T-helper 1 cell (primary cell): Measurements from ENCODE around the gene RBBP8.

ENCODE experiments used
- DNase-seq, 5 donors: peaks; one replicate each; pipeline ENCODE4 v3.0.0-alpha.2; 2012 to 2020

The RBBP8 gene

DNA sequence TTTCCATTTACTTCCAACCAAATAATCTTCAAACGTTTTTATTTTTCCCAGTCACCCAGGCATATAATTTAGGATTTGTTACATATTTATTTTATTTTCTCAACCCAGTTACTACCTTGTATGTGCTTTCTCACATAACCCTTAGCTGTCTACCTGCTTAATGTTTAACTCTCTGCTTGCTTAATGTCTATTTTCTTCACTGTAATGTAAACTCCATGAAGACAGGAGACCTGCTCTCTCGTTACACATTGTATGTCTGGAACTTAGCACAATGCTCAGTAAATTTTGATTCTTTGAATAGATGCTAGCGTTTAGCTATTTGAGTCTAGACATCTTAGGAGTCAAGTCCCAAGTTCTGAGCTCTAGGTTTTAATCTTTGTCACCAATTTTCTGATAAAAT is 70.2 kb downstream of the RBBP8 start:
- DNase-seq = no peak

DNA sequence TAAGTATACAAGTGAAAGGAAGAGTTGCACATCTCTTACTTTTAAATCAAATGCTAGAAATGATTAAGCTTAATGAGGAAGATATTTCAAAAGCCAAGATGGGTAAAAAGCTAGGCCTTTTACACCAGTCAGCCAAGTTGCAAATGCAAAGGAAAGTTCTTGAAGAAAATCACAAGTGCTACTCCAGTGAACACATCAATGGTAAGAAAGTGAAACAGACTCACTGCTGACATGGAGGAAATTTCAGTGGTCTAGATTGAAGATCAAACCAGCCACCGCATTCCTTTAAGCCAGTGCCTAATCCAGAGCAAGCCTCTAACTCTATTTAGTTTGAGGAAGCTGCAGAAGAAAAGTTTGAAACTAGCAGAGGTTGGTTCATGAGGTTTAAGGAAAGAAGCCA is 79.1 kb downstream of the RBBP8 start:
- DNase-seq = no peak

DNA sequence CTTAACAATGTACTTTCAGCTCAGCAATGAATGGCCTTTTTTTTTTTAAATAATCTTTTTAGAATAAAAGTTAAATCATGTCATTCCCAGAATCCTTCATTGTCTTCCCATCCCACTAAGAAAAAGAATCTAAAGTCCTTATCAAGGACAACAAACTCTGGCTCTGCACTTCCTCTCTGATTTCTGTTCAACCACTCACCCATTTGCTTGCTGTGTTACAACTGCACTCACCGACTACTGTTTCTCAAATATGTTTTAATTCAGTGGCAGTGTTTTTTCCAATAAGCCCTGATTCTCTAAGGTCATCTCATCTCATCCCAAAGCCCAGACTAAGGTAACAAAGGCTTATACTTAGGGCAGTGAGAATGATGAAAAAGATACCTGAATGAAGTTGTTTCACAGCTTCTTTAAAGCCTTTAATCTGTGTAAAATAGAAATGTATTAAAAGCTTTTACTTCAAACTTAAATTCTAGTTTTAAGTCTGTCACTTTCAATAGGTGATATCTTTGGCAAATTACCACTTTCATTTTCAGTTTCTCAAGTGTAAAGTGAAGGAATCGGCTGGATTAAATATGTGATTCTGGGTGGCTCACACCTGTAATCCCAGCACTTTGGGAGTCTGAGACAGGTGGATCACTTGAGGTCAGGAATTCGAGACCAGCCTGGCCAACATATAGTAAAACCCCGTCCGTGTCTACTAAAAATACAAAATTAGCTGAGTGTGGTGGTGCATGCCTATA is 87.6 kb downstream of the RBBP8 start:
- DNase-seq = peak in 1 of 5 donors; percentile 4

DNA sequence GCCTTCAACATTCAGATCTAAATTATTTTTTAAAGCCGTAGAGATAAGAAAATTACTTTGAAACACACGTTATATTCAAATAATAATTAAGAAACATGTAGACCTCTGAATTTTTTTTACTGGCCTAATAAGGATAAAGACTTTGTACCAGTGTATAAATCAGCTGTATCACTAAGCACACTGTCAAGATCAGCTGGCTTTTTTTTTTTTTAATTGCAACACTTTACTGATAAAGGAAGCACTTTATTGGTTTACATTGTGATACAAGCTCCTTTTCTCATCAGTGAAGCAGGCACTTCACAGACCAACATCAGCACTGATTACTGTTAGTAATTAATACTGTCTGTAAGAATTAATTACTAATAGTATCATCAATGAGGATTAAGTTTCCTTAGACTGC is 88.5 kb downstream of the RBBP8 start:
- DNase-seq = no peak

DNA sequence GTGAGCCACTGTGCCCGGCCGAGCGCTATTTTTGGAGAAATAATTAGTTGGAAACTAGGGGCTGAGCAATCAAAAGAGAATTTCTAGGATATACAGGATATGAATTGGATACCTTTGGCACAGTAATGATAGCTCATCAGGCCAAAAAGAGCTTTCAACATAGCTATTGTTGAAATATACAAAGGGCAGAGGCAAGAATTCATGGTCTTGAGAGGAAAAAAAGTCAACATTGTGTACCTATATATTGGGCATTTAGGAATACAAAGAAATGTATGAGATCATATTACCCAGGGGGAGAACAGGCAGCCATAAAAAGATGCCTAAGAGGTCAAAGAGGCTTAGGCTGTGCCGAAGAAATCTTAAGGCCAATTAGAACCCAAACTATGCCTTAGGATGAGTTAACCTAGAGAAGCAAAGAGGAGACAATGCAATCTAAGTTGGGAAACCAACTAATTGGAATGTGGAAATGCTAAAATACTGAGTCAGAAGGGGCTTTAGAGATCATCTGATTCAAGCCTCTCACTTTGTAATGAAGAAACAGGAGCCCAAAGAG is 99.0 kb downstream of the RBBP8 start:
- DNase-seq = no peak

DNA sequence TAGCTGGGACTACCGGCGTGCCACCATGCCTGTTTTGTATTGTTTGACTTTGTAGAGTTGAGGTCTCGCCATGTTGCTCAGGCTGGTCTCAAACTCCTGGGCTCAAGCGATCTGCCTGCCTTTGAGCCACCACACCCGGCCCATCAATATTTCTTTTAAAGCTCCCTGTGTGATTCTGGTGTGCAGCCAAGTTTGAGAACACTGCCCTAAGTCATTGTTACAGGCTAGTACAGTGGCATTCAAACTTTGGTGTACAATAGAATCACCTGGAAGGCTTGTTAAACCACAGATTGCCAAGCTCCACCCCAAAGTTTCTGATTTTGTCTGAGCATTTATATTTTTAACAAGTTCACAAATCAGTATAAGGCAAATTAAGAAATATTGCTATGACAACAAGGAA is 99.9 kb downstream of the RBBP8 start:
- no peak for DNase-seq

DNA sequence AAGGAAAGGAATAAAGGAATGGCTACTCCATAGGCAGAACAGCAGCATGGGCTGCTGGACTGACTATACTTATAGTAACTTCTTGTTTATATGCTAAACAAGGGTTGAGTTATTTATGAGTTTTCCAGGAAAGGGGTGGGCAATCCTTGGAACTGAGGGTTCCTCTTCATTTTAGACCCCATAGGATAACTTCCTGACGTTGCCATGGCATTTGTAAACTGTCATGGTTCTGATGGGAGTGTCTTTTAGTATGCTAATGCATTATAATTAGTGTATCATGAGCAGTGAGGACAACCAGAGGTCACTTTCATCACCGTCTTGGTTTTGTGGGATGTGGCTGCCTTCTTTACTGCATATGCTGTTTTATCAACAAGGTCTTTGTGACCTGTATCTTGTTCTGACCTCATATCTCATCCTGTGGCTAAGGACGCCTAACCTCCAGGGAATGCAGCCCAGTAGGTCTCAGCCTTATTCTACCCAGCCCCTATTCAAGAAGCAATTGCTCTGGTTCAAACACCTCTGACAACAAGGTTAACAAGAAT is 103.6 kb downstream of the RBBP8 start:
- DNase-seq = no peak

DNA sequence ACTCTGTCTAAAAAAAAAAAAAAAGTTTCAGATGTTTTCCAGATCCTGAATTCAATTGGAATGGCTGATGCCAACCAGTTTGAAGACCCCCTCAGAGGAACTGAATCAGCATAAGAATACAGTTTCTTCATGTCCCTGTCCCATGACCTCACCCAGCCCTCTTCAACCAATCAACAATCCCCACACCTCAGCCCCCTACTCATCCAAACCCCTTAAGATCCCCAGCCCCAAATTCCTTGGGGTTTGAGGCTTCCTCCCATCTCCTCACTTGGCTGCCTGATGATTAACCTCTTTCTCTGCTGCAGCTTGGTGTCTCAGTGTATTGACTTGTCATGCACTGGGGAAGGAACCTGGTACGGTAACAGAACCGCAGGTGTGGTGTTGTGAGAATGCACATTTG is 104.5 kb downstream of the RBBP8 start:
- DNase-seq = no peak

DNA sequence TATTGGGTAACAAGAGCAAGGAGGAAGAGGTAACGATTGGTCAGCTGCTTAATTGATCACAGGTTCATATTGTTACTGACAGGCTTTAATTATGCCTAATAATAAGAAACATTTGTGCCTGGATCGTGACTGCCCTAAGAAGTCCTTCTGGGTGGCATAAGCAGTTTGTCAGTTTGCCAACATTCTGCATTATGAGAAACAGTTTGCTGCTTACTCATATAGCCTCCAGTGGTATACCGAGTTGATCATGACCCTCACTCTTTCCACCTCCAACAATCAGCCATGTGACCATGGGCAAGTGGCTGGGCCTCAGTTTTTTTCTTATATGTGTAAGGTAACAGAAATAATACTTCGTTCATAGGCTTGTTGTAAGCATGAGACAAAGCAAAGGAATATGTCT is 105.6 kb downstream of the RBBP8 start:
- no peak for DNase-seq

DNA sequence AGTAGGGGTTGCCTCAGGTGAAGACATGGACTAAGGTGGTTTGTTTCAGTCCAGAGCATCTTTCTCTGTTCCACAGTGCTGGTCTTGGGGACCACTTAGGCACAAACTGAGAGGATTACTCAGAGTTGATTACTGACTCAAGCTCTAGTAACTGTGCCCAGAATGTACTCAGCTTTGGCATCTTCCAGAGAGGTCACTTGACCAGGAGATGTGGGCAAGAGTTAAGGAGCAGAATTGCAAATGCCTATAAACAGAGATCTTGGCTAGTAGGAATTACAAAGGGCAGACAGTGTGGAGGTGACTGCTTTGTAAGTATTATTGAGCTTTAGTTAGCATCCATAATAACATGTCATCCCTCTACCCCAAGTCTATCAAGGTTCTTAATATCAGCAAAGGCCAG is 109.0 kb downstream of the RBBP8 start:
- DNase-seq = no peak

DNA sequence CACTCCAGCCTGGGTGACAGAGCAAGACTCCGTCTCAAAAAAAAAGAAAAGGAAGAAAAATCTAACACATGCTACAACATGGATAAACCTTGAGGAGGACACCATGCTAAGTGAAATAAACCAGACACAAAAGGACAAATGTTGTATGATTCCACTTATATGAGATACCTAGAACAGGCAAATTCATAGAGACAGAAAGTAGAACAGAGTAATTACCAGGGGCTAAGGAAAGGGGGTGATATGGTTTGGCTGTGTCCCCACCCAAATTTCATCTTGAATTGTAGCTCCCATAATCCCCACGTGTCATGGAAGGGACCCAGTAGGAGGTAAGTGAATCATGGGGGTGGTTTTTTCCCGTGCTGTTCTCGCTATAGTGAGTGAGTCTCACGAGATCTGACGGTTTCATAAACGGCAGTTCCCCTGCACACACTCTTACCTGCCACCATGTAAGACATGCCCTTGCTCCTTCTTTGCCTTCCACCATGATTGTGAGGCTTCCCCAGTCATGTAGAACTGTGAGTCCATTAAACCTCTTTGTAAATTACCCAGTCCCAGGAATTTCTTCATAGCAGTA is 110.8 kb downstream of the RBBP8 start:
- no peak for DNase-seq

DNA sequence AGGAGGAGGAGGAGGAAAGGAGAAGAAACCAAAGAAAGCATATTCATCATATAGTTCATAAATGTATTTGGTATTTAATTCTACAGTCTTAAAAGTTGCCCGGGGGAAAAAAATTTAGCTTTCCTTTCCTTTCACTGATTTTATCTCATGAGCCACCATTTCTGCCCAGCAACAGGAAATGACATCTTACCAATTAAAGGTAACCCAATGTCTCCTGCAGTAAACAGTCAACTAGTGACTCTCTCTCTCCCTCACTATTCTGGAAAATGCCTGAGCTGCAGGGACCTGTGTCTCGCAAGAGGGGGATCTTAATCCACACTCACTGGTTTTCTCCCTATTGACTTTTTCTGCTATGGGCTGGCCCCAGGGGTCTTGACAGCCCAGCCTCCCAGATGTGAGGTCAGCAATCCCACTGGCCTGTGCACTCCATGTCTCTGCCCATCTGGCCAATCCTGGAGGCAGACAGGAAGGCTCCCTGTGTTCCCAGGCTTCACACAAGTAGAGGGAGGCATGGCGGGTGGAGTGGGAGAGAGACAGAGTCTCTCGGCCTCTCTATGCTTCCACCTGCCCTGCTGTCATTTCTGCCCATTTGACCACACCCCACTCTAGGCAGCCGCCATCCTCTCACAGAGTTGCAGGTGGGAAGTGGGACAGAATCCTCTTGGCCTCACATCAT is 116.7 kb downstream of the RBBP8 start:
- peak in 1 of 5 donors; percentile 28 for DNase-seq

DNA sequence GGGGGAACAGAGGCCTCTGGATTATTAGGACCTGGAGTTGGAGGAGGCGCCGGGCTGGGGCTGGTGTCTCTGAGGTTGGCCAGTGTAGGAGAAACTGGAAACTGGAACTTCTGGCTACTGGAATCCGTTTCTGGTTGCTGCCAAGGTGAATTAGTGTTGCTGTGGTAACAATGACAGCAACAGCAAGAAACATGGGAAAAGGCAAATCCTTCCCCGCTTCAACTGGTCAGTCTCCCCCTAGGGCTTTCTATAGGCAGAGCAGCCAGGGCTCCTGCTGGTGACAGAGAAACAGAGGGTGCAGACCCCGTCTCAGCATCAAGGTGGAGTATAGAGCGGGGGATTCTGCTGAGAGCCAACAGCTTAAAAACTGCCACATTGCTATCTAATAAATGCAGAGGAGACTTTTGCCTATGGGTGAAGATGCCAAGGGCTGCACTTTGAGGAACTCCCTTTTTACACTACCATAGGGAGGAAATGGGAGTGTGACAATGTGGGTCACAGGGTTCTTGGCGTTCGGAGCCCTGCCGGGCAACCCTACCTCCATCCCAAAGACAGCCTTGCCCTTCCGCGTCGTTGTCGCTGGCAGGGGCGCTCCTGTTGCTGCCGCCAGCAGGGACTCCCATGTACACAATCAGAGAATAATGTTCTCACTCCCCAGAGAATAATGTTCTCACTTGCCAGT is 120.8 kb downstream of the RBBP8 start:
- DNase-seq = no peak

DNA sequence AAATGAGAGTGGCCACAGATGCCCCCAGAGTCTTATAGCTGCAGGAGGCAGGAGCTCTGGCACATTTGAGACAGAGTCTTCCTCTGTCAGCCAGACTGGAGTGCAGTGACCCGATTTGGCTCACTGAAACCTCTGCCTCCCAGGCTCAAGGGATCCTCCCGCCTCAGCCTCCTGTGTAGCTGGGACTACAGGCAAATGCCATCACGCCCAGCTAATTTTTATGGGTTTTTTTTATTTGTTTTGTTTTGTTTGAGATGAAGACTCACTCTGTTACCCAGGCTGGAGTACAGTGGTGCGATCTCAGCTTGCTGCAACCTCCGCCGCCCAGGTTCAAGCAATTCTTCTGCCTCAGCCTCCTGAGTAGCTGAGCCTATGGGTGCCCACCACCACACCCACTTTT is 121.4 kb downstream of the RBBP8 start:
- DNase-seq = no peak

DNA sequence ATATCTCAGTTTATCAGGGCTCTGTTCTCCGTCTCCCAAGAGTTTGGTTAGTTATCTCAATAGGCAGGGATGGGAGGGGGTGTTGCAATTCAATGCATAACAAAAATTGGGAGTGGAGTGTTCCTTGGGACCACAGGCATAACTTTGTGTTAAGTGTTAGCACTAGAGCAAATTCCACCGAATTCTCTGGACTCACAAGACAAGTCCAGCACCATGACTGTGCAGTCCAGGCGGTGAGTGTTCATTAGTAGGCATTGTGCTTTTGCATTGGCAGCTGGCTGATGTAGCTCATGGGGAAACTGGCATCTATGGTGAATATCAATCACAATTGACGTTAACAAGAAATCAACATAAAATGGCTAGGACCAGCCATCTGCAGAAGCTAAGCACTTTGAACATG is 123.2 kb downstream of the RBBP8 start:
- no peak for DNase-seq

DNA sequence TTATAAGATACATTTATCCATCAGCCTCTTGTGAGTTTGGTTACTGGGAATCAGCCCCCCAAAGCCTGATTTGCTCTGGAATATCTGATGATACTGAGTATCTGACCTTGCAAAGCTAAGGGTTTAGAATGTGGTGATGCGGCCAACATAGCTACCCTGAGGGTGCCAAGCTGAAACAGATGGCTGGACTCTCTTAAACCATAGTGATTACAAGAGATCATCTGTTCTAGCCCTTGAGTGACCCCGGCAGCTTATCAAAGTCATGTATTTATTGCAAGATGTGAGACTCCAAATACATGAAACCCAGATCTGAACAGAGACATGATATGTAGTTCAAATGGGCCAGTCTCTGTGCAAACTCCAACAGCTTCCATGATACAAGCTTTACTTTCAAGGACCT is 124.0 kb downstream of the RBBP8 start:
- DNase-seq = no peak

DNA sequence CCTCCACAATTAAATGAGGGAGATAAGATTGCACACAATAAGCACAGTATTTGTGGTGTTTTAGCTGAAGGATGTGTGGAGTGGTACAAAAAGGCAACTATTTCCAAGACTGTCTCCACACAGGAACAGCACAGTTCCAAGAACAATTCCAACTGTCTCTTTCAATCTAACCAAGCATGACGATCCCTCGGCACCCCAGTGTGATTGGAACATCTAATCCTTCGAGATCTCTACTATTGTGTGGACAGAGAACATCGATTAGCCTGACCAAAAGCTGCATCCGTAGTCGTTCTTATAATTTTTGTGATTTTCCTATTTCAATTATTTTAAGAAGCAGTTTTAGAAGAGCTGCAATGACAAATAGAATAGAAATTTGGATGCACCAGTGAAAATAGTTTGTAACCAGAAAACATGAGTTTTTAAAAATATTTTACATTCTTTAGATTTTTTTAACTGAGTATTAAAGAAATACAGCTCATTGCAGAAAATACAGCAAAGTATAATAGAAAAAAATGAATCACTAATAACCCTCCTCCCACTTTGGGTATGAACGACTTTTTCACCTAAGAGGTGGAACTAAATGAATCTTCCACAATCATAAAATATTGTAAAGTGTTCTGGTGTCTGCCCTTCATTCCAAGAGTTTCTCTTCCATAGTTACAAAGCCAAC is 125.8 kb downstream of the RBBP8 start:
- no peak for DNase-seq

DNA sequence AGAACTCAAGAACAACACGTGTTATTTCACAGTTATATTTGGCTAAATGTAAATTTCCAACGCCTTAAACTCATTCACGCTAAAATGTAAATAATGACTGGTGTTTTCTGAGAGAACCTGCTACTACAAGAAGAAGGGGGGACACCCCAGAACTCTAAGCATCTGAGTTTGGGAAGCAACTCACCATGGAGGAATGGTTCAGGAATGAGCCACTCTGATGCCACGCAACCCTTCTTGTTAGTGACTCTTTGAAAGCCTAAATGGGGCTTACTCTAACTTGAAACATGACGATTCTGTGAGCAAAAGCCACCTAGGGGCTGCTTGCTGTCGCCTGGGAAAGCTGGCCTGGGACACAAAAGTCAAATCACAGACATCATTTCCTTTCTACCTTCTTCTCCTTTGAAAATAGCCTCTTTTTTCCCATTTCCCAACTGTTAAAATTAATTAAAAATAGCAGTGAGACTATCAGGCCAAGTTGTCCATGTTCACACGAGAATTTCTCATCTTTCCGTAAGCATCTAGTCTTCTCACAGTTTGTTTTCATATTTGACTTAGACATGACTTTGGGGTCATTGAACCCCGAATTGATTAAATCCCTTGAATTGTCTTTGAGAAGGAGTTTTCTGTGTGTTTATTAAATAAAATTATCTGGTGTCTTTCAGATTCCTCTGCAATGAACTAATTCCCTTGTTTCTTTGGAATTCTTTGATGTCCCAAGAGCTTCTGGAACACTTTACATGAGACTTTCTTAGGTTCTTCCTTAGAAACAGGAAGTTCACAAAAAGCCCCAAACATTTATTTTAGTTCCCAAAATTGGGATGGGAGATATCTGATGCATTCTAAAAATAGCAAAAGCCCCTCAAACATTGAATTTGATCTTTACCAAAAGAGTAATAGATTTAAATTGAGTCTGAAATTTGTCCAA is 126.7 kb downstream of the RBBP8 start:
- DNase-seq = no peak

DNA sequence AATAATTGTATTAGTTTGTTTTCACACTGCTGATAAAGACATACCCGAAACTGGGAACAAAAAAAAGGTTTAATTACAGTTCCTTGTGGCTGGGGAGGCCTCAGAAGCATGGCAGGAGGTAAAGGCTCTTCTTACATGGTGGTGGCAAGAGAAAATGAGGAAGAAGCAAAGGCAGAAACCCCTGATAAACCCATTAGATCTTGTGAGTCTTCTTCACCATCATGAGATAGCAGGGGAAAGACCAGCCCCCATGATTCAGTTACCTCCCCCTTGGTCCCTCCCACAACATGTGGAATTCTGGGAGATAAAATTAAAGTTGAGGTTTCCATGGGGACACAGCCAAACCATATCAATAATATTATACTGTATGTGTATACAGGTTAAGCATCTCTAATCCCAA is 128.9 kb downstream of the RBBP8 start:
- no peak for DNase-seq

DNA sequence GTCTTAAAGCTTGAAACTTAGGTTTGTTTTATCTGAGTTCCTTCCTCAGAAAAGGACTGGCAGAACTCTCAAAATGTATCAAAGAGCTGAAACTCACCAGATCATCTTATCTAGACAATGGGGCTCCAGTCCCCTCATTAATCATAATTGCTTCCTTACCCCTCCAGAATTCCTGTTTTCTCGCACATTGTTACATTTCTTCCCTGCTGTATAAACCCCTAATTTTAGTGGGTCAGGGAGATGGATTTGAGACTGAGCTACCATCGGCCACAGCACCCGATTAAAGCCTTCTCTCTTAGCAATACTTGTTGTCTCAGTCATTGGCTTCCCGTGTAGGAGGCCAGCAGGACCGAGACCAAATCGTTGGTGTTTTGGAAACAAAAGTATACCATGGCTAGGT is 130.4 kb downstream of the RBBP8 start:
- DNase-seq = no peak

DNA sequence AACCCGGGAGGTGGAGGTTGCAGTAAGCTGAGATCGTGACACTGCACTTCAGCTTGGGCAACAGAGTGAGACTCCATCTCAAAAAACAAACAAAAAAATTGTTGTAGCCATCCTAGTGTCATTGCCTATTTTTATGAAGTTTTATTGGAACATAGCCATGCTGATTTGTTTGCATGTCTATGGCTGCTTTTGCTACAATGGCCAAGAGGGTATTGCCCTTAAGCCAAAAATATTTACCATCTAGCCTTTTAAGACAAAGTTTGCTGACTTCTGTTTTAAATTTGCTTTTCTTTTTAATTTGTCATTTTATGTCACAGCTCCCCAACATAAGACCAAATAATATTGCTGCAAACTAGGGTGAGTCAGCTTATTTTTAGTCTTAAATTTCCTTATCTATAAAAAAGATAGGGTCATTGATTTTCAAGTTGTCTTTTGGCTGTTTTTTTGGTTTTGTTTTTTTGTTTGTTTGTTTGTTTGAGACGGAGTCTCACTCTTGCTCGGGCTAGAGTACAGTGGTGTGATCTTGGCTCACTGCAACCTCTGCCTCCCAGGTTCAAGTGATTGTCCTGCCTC is 132.2 kb downstream of the RBBP8 start:
- no peak for DNase-seq
